Islet of Langerhans (tissue), 1 donor: ENCODE measurements around the gene RASL11B.

ENCODE experiments used
- FAIRE-seq: peaks from one replicate; lab custom pipeline; 2011; peaks lifted over from hg19 to GRCh38; lab: Jason Lieb, UNC

The RASL11B gene

DNA sequence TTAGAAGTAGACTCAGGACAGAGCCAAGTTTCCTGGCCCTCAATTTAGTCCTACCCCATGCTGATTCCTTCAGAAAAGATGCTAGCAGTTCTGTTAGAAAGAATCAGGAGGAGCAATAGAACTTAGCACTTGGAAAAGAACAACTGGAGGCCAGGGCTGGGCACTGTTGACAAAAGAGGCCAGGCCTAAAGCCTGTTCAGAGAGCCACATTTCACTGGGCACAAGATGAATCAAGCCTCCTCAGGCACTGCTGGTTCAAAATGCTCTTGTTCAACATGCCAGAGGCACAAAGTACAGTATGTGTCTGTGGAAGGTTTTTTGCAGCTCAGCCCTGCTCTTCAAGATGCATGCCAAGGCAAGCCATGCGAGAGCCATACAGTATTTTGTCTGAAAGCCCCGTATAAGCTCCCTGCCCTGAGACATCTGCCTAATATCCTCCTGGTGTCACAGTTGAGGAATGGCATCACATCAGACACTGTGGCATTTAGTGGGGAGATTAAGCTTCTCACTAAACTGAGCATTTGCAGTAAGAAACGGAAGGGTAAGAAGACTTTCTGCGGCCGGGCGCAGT lies 53.7 kb downstream of the RASL11B start:
- no peak for FAIRE-seq
